Measurements from ENCODE around the gene OR6C76.

Gene OR6C76

GRCh38 chr12:55470088-55470829, 44.2 kb downstream of the OR6C76 start, which contains the start of gene OR6C70:
OR6C70 (minus strand) TSS chr12:55470138; CDS start chr12:55470138, 0 bp downstream.
- FAIRE-seq: no peak

- no peak for FAIRE-seq
These were observed 46.2 kb downstream of the OR6C76 start for GRCh38 chr12:55472264-55472663.
